Right lobe of liver (tissue), 4 donors: ENCODE results near the gene DEPDC4.
"Not testable (repeated sequence)": the region's sequence is repeated elsewhere in the genome, so short reads cannot be mapped to it uniquely, and the experiment has no call there.

Experiments
- POLR2A ChIP-seq: fragments of 450-650 bp; IDR thresholded peaks from one replicate; pipeline ENCODE4 v1.6.1; 2017; ENCODE audit warnings: antibody characterized with exemption, mild to moderate bottlenecking
- TF ChIP-seq, protein P1 (sequence below), 4 donors: fragments of 200-600 bp in 3 of 4; fragments of 450-650 bp in 1 of 4; IDR thresholded peaks; one replicate each; pipeline versions ENCODE4 v1.5.1 to v1.8.0; 2016 to 2022; ENCODE audit warnings: antibody characterized with exemption in 4 of 4, mild to moderate bottlenecking in 2 of 4
- donor health status: DM: no; HTN: no; CAD: no.
- donor health status: DM: no; HTN: no; CAD: no.
- donor health status: DM: no; HTN: yes; CAD: no.

DNA sequence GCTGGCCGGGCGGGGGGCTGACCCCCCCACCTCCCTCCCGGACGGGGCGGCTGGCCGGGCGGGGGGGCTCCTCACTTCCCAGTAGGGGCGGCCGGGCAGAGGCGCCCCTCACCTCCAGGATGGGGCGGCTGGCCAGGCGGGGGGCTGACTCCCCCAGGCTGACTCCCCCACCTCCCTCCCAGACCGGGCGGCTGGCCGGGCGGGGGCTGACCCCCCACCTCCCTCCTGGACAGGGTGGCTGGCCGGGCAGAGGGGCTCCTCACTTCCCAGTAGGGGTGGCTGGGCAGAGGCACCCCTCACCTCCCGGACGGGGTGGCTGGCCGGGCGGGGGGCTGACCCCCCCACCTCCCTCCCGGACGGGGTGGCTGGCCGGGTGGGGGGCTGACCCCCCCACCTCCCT lies 27.5 kb upstream of the DEPDC4 start:
- TF ChIP-seq, protein P1, sequence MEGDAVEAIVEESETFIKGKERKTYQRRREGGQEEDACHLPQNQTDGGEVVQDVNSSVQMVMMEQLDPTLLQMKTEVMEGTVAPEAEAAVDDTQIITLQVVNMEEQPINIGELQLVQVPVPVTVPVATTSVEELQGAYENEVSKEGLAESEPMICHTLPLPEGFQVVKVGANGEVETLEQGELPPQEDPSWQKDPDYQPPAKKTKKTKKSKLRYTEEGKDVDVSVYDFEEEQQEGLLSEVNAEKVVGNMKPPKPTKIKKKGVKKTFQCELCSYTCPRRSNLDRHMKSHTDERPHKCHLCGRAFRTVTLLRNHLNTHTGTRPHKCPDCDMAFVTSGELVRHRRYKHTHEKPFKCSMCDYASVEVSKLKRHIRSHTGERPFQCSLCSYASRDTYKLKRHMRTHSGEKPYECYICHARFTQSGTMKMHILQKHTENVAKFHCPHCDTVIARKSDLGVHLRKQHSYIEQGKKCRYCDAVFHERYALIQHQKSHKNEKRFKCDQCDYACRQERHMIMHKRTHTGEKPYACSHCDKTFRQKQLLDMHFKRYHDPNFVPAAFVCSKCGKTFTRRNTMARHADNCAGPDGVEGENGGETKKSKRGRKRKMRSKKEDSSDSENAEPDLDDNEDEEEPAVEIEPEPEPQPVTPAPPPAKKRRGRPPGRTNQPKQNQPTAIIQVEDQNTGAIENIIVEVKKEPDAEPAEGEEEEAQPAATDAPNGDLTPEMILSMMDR (IDR thresholded peaks at IDR 0.05), result not testable (repeated sequence)
- not testable (repeated sequence) for TF ChIP-seq POLR2A
